NCI-H524 (cell line): Measurements from ENCODE around the gene SP100.
"Not testable (repeated sequence)": the region's sequence is repeated elsewhere in the genome, so short reads cannot be mapped to it uniquely, and the experiment has no call there.

Experiments
- DNase-seq, 2 experiments: peaks; one replicate each; lab custom pipeline; 2025; lab: John Stamatoyannopoulos, UW

Gene SP100

GRCh38 chr2:230419181-230419580 is 3.2 kb downstream of the SP100 start:
- no peak for DNase-seq

GRCh38 chr2:230422149-230422548 is 6.1 kb downstream of the SP100 start:
- DNase-seq, result no peak

GRCh38 chr2:230423851-230424458 is 8.0 kb downstream of the SP100 start:
- DNase-seq, result no peak

- no peak for DNase-seq
These were observed 9.4 kb downstream of the SP100 start for GRCh38 chr2:230425377-230425776.

- DNase-seq, result no peak
These were observed 13.5 kb downstream of the SP100 start for GRCh38 chr2:230429513-230429912.

- no peak for DNase-seq
These were observed 15.2 kb downstream of the SP100 start for GRCh38 chr2:230430957-230431910.

- DNase-seq, result no peak
These were observed 18.8 kb downstream of the SP100 start for GRCh38 chr2:230434677-230435324.

- no peak for DNase-seq
These were observed 19.4 kb downstream of the SP100 start for GRCh38 chr2:230435431-230435830.

- not testable (repeated sequence) for DNase-seq
These were observed 23.1 kb downstream of the SP100 start for GRCh38 chr2:230439121-230439520.

GRCh38 chr2:230439590-230439989 is 23.6 kb downstream of the SP100 start:
- no peak for DNase-seq

- no peak for DNase-seq
These were observed 25.4 kb downstream of the SP100 start for GRCh38 chr2:230441227-230441897.

GRCh38 chr2:230443541-230443940 is 27.5 kb downstream of the SP100 start:
- no peak for DNase-seq

- DNase-seq, result no peak
These were observed 28.8 kb downstream of the SP100 start for GRCh38 chr2:230444832-230445231.

- no peak for DNase-seq
These were observed 31.0 kb downstream of the SP100 start for GRCh38 chr2:230447036-230447435.

GRCh38 chr2:230447455-230448451 is 31.8 kb downstream of the SP100 start:
- no peak for DNase-seq

- DNase-seq, result no peak
These were observed 34.0 kb downstream of the SP100 start for GRCh38 chr2:230449901-230450467.

GRCh38 chr2:230453006-230453405 is 37.0 kb downstream of the SP100 start:
- no peak for DNase-seq

GRCh38 chr2:230455005-230455684 is 39.1 kb downstream of the SP100 start:
- no peak for DNase-seq

- DNase-seq, result no peak
These were observed 41.2 kb downstream of the SP100 start for GRCh38 chr2:230457073-230457768.
